Sigmoid colon (tissue), 7 donors: Measurements from ENCODE around the gene ABCG5. TPM values are rescaled to one million over a fixed set of nuclear protein-coding genes. Genes with fewer than 3 reads are reported as not detected.

Experiments
- DNase-seq: peaks from one replicate; pipeline ENCODE4 v3.0.0-alpha.2; 2019
- H3K27ac ChIP-seq, 4 donors: fragments of 200-600 bp; sonication (generic); one replicate each; pipeline ENCODE4 v1.5.1; 2016 to 2019; ENCODE audit warnings: mild to moderate bottlenecking in 1 of 4
- H3K27me3 ChIP-seq, 3 donors: fragments of 200-600 bp; sonication (generic); one replicate each; pipeline ENCODE4 v1.5.1; 2019; ENCODE audit warnings: mild to moderate bottlenecking in 1 of 3
- H3K36me3 ChIP-seq, 4 donors: fragments of 200-600 bp; sonication (generic); one replicate each; pipeline ENCODE4 v1.5.1; 2016 to 2019
- H3K4me1 ChIP-seq, 4 donors: fragments of 200-600 bp; sonication (generic); one replicate each; pipeline ENCODE4 v1.5.1; 2017 to 2019
- H3K4me3 ChIP-seq, 4 donors: fragments of 200-600 bp; sonication (generic); one replicate each; pipeline ENCODE4 v1.5.1; 2017 to 2019; ENCODE audit warnings: mild to moderate bottlenecking in 2 of 4, moderate library complexity in 1 of 4
- H3K9me3 ChIP-seq, 4 donors: fragments of 200-600 bp in 3 of 4; sonication (generic) in 3 of 4; one replicate each; pipeline versions ENCODE4 v1.5.1 to v1.6.1; 2013 to 2019
- EP300 ChIP-seq, 4 donors: sonication (generic); formaldehyde crosslinking; IDR thresholded peaks; one replicate each; pipeline ENCODE4 v1.6.1; 2017; ENCODE audit warnings: antibody characterized with exemption in 4 of 4
- POLR2A ChIP-seq, 2 donors: fragments of 450-650 bp; IDR thresholded peaks; one replicate each; pipeline ENCODE4 v1.6.1; 2016; ENCODE audit warnings: antibody characterized with exemption in 2 of 2, mild to moderate bottlenecking in 2 of 2, moderate library complexity in 2 of 2
- POLR2AphosphoS5 ChIP-seq, 4 donors: sonication (generic); formaldehyde crosslinking; IDR thresholded peaks; one replicate each; pipeline ENCODE4 v1.6.1; 2017; ENCODE audit warnings: antibody characterized with exemption in 4 of 4
- WGBS, 2 donors: extraction: QIAGEN DNeasy Blood & Tissue Kit; methylation state at CpG; one replicate each; pipeline ENCODE4 v1.1.7; 2013; 5-methylcytosine and 5-hydroxymethylcytosine counted together
- intact Hi-C: fragments of 100-400 bp; cut with DNase I; formaldehyde crosslinking; loops from one replicate; pipeline ENCODE4 v1.15.1; 2023
- polyA plus RNA-seq, 3 donors: library from polyadenylated mRNA; stranded (reverse); fragments of 200-250 nt; gene quantifications; one replicate each; pipeline ENCODE4 v1.2.3, GENCODE V29; 2013
- total RNA-seq, 4 donors: library from RNA; depleted of rRNA; stranded (reverse); fragments of >200 nt; gene quantifications; one replicate each; pipeline ENCODE4 v1.1.0, GENCODE V29; 2016
- TF ChIP-seq, protein P1 (sequence below), 4 experiments: fragments of 450-650 bp in 3 of 4; fragments of 200-600 bp in 1 of 4; IDR thresholded peaks; one replicate each; pipeline ENCODE4 v1.5.1; 2016 to 2019; ENCODE audit warnings: antibody characterized with exemption in 4 of 4, mild to moderate bottlenecking in 3 of 4, moderate library complexity in 2 of 4
- donor health status: healthy with polysubstance abuse.
- donor health status: Bipolar disorder and iron deficiency.
- donor health status: healthy.

ABCG5 gene
- total RNA-seq (not detected), polyA plus RNA-seq (under 1 TPM in 2 of 3 donors, not detected in 1; 0.10 to 0.23 TPM)

DNA sequence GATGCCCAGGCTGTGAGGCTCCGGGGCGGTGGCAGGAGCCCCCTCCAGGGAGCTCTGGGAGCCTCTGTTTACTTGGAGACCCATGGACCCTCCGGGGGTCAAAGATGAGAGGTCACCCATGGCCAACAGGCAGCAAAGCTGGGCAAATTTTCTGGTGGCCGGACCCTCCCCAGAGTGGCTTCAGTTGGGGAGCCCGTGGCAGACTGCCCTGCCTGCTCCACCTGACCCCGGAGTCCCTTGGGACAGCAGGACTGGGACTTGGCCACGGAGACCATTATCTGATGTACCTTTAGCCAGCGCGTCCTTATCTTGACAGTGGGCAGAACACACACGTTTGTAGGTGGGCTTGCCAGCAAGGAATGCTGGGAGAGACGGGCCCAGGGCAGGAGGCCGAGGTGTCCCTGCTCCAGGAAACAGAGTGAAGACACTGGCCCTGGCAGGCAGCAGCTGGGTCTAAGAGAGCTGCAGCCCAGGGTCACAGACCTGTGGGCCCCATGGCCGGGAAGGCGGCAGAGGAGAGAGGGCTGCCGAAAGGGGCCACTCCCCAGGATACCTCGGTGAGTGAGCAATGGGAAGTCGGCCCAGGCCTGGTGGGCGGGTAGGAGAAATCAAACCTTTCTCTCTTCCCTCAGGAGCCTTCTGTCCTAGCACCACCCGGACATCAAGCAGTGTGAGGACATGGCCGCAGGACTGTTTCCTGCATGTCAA lies at the start of gene ABCG5, which contains the start of gene ABCG8:
ABCG5 (minus strand) TSS at position 280 of the 708 bp plus-strand sequence; CDS start at position 120, 160 bp downstream.
ABCG8 (plus strand) TSS at position 412 of the 708 bp plus-strand sequence; CDS start at position 495, 83 bp downstream.
- Histone ChIP-seq H3K4me3 (no peak within 1 kb of the TSS), H3K4me1 (no peaks in the 10 kb centered on the region), H3K36me3 (no peaks in the 10 kb centered on the region), H3K27me3 (no peaks in the 10 kb centered on the region), H3K27ac (no peak within 1 kb of the TSS), H3K9me3 (no peaks in the 10 kb centered on the region)
- no peak for DNase-seq
- intact Hi-C loops = no loop called here
- 90 to 91% methylated on average over 20 of the region's 20 CpGs for WGBS, 2 donors
- TF ChIP-seq POLR2AphosphoS5 (IDR thresholded peaks at IDR 0.05) (no peak), EP300 (IDR thresholded peaks at IDR 0.05) (no peak), POLR2A (IDR thresholded peaks at IDR 0.05) (no peak)
- TF ChIP-seq, protein P1, sequence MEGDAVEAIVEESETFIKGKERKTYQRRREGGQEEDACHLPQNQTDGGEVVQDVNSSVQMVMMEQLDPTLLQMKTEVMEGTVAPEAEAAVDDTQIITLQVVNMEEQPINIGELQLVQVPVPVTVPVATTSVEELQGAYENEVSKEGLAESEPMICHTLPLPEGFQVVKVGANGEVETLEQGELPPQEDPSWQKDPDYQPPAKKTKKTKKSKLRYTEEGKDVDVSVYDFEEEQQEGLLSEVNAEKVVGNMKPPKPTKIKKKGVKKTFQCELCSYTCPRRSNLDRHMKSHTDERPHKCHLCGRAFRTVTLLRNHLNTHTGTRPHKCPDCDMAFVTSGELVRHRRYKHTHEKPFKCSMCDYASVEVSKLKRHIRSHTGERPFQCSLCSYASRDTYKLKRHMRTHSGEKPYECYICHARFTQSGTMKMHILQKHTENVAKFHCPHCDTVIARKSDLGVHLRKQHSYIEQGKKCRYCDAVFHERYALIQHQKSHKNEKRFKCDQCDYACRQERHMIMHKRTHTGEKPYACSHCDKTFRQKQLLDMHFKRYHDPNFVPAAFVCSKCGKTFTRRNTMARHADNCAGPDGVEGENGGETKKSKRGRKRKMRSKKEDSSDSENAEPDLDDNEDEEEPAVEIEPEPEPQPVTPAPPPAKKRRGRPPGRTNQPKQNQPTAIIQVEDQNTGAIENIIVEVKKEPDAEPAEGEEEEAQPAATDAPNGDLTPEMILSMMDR (IDR thresholded peaks at IDR 0.05) = no peak

DNA sequence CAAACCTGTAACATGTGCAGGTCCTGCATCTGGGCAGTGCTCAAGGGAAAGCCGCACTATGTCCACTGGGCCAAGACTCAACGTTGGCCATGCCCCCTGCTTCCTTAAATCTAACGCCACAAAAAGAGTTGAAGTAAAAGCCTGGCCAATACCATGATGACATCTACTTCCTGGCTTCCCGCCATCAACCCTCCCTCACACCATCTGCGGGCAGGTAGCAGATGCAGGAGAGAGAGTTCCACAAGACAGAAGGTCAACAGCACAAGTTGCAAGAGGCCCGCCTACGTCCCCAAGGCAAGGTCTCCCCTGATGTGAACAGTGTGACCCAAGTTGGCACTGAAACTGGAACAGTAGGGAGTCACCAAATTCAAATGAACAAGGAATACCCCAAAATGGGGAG lies 48.5 kb upstream of the ABCG5 start:
- 92 to 96% methylated on average over 7 of the region's 7 CpGs for WGBS, 2 donors
- Histone ChIP-seq H3K27me3 (no peaks in the 10 kb centered on the region), H3K4me3 (no peak overlapping the region), H3K27ac (no peak overlapping the region), H3K9me3 (no peaks in the 10 kb centered on the region), H3K4me1 (no peaks in the 10 kb centered on the region), H3K36me3 (peaks cover 8 to 68% (median 16%) of the 10 kb centered on the region in 4 donors)
- TF ChIP-seq EP300 (IDR thresholded peaks at IDR 0.05) (no peak), POLR2A (IDR thresholded peaks at IDR 0.05) (no peak), POLR2AphosphoS5 (IDR thresholded peaks at IDR 0.05) (no peak)
- TF ChIP-seq, protein P1 (IDR thresholded peaks at IDR 0.05) = no peak
- no peak for DNase-seq
- intact Hi-C loops = no loop called here

DNA sequence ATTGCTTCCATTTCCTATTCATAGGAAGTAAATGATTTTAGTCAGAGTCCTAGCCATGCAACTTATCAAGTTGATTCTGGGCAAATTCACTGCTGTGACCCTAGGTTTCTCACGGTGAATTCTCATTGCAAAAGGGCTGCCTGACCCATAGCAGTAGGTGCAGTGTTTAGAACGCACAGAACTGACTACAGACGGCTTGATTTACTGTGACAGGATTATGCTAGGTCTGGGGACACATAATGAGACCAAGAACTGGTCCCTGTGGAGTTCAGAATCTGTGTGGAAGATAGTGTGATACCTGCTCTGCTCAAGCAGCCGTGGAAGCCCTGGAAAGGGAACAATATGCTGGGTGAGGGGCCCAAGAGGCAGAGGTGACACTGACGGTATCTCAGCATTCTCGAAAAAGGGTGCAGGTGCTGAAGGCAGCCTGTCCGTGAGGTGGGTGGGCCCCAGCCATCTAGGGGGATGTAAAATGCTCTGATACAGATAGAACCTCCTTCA lies 46.5 kb upstream of the ABCG5 start:
- peaks cover 4 to 48% (median 11%) of the 10 kb centered on the region in 4 donors for H3K36me3 ChIP-seq
- H3K27me3 ChIP-seq = no peaks in the 10 kb centered on the region
- no peak for TF ChIP-seq EP300 (IDR thresholded peaks at IDR 0.05)
- TF ChIP-seq, protein P1 (IDR thresholded peaks at IDR 0.05) = no peak
- no peak for TF ChIP-seq POLR2A (IDR thresholded peaks at IDR 0.05)
- no peak for TF ChIP-seq POLR2AphosphoS5 (IDR thresholded peaks at IDR 0.05)
- no peak for DNase-seq
- no peaks in the 10 kb centered on the region for H3K9me3 ChIP-seq
- WGBS, 2 donors = 71 to 90% methylated on average over 7 of the region's 7 CpGs
- intact Hi-C loops = no loop called here
- no peak overlapping the region for H3K4me3 ChIP-seq
- no peak overlapping the region for H3K27ac ChIP-seq
- no peaks in the 10 kb centered on the region for H3K4me1 ChIP-seq

DNA sequence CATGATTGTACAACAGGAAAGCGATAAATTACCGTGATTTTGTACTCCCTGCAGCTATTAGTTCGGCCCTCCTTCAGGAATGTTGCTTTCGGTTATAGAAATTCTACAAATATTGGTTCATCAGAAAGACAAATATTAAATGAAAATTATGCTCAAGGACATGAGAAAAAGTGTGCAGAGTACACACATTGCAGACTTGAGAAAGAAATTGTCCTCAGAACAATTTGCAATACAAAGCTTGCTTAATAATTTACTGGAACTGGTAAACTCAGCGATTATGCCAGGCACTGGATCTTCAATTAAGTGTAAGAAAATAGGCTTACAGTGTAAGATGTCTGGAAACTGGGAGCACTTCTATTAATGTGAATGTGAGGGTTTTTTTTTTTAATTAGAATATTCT lies 46.0 kb upstream of the ABCG5 start:
- intact Hi-C loops = no loop called here
- no peak for TF ChIP-seq EP300 (IDR thresholded peaks at IDR 0.05)
- no peak for TF ChIP-seq POLR2AphosphoS5 (IDR thresholded peaks at IDR 0.05)
- TF ChIP-seq, protein P1 (IDR thresholded peaks at IDR 0.05) = no peak
- no peak for TF ChIP-seq POLR2A (IDR thresholded peaks at IDR 0.05)
- DNase-seq = no peak

More for the DNA sequence above, 46.0 kb upstream of the ABCG5 start:
- WGBS, 2 donors = 32 to 89% methylated on average over 5 of the region's 5 CpGs
- Histone ChIP-seq H3K4me3 (no peak overlapping the region), H3K27me3 (no peaks in the 10 kb centered on the region), H3K4me1 (no peaks in the 10 kb centered on the region), H3K36me3 (peaks cover 4 to 43% (median 11%) of the 10 kb centered on the region in 4 donors), H3K27ac (no peak overlapping the region), H3K9me3 (no peaks in the 10 kb centered on the region)
